ENCODE data around the gene PHACTR1. TPM values are rescaled to one million over a fixed set of nuclear protein-coding genes. Genes with fewer than 3 reads are reported as not detected.
"Not testable (repeated sequence)": the region's sequence is repeated elsewhere in the genome, so short reads cannot be mapped to it uniquely, and the experiment has no call there.

Gene PHACTR1
- total RNA-seq, 1 donor from 2014 or later = 8.5 TPM

- no peaks in the 10 kb centered on the region for H3K9me3 Mint-ChIP-seq (ENCODE audit: unreplicated experiment)
- H3K36me3 Mint-ChIP-seq (ENCODE audit: low read depth, unreplicated experiment) = no peaks in the 10 kb centered on the region
- Histone ChIP-seq H3K4me1 (ENCODE audit: insufficient read depth, low read length) (no peaks in the 10 kb centered on the region), H2AFZ (ENCODE audit: low read depth, low read length) (no peak overlapping the region), H3K27me3 (ENCODE audit: insufficient read depth, low read length) (no peaks in the 10 kb centered on the region), H4K20me1 (ENCODE audit: insufficient read depth, low read length) (no peaks in the 10 kb centered on the region), H3K9me3 (ENCODE audit: insufficient read depth, low read depth, low read length) (no peaks in the 10 kb centered on the region), H3K4me3 (ENCODE audit: insufficient read depth, low read depth, low read length) (no peak overlapping the region), H3K27ac (ENCODE audit: low read depth, low read length) (no peak overlapping the region), H3K36me3 (ENCODE audit: insufficient read depth, low read length) (no peaks in the 10 kb centered on the region), H3K4me2 (ENCODE audit: low read length) (no peak overlapping the region), H3K9ac (ENCODE audit: low read length) (no peak overlapping the region), H3K79me2 (ENCODE audit: insufficient read depth, low read length) (no peaks in the 10 kb centered on the region)
- DNase-seq (ENCODE audit: low read depth) (no peak), FAIRE-seq (no peak)
- H3K4me1 Mint-ChIP-seq (ENCODE audit: low read depth, unreplicated experiment) = no peaks in the 10 kb centered on the region
- no peak for TF ChIP-seq CTCF (IDR thresholded peaks at IDR 0.05; ENCODE audit: insufficient read depth, low read depth, low read length)
- no peak for TF ChIP-seq EZH2 (IDR thresholded peaks at IDR 0.05; ENCODE audit: insufficient read depth, low read length)
- H3K27ac Mint-ChIP-seq (ENCODE audit: unreplicated experiment) = no peak overlapping the region
- no peak overlapping the region for H3K4me3 Mint-ChIP-seq (ENCODE audit: unreplicated experiment)
- H3K27me3 Mint-ChIP-seq (ENCODE audit: low read depth, unreplicated experiment) = no peaks in the 10 kb centered on the region
Measured at GRCh38 chr6:13124131-13124530, 407.6 kb downstream of the PHACTR1 start.

GRCh38 chr6:13125841-13126240 lies 409.3 kb downstream of the PHACTR1 start:
- Mint-ChIP-seq H3K9me3 (ENCODE audit: unreplicated experiment) (no peaks in the 10 kb centered on the region), H3K27ac (ENCODE audit: unreplicated experiment) (no peak overlapping the region), H3K4me1 (ENCODE audit: low read depth, unreplicated experiment) (no peaks in the 10 kb centered on the region), H3K36me3 (ENCODE audit: low read depth, unreplicated experiment) (no peaks in the 10 kb centered on the region), H3K4me3 (ENCODE audit: unreplicated experiment) (no peak overlapping the region), H3K27me3 (ENCODE audit: low read depth, unreplicated experiment) (no peaks in the 10 kb centered on the region)
- DNase-seq (ENCODE audit: low read depth) (no peak), FAIRE-seq (no peak)
- Histone ChIP-seq H3K9ac (ENCODE audit: low read length) (no peak overlapping the region), H4K20me1 (ENCODE audit: insufficient read depth, low read length) (no peaks in the 10 kb centered on the region), H3K4me2 (ENCODE audit: low read length) (no peak overlapping the region), H3K36me3 (ENCODE audit: insufficient read depth, low read length) (no peaks in the 10 kb centered on the region), H3K27ac (ENCODE audit: low read depth, low read length) (no peak overlapping the region), H2AFZ (ENCODE audit: low read depth, low read length) (no peak overlapping the region), H3K79me2 (ENCODE audit: insufficient read depth, low read length) (no peaks in the 10 kb centered on the region), H3K9me3 (ENCODE audit: insufficient read depth, low read depth, low read length) (no peaks in the 10 kb centered on the region), H3K4me3 (ENCODE audit: insufficient read depth, low read depth, low read length) (no peak overlapping the region), H3K4me1 (ENCODE audit: insufficient read depth, low read length) (no peaks in the 10 kb centered on the region), H3K27me3 (ENCODE audit: insufficient read depth, low read length) (no peaks in the 10 kb centered on the region)
- no peak for TF ChIP-seq EZH2 (IDR thresholded peaks at IDR 0.05; ENCODE audit: insufficient read depth, low read length)
- no peak for TF ChIP-seq CTCF (IDR thresholded peaks at IDR 0.05; ENCODE audit: insufficient read depth, low read depth, low read length)

GRCh38 chr6:13131935-13132661 lies 415.5 kb downstream of the PHACTR1 start:
- FAIRE-seq (no peak), DNase-seq (ENCODE audit: low read depth) (no peak)
- no peaks in the 10 kb centered on the region for H3K27me3 ChIP-seq (ENCODE audit: insufficient read depth, low read length)
- H3K27ac Mint-ChIP-seq (ENCODE audit: unreplicated experiment) = no peak overlapping the region
- no peak overlapping the region for H3K4me2 ChIP-seq (ENCODE audit: low read length)
- H3K9me3 ChIP-seq (ENCODE audit: insufficient read depth, low read depth, low read length) = no peaks in the 10 kb centered on the region
- peaks cover 2% of the 10 kb centered on the region for H3K9me3 Mint-ChIP-seq (ENCODE audit: unreplicated experiment)
- H3K4me1 ChIP-seq (ENCODE audit: insufficient read depth, low read length) = no peaks in the 10 kb centered on the region
- no peak for TF ChIP-seq EZH2 (IDR thresholded peaks at IDR 0.05; ENCODE audit: insufficient read depth, low read length)
- no peak for TF ChIP-seq CTCF (IDR thresholded peaks at IDR 0.05; ENCODE audit: insufficient read depth, low read depth, low read length)
- no peak overlapping the region for H2AFZ ChIP-seq (ENCODE audit: low read depth, low read length)
- H3K4me3 Mint-ChIP-seq (ENCODE audit: unreplicated experiment) = no peak overlapping the region
- H3K4me3 ChIP-seq (ENCODE audit: insufficient read depth, low read depth, low read length) = no peak overlapping the region
- no peaks in the 10 kb centered on the region for H3K36me3 ChIP-seq (ENCODE audit: insufficient read depth, low read length)
- no peaks in the 10 kb centered on the region for H3K4me1 Mint-ChIP-seq (ENCODE audit: low read depth, unreplicated experiment)
- no peaks in the 10 kb centered on the region for H3K79me2 ChIP-seq (ENCODE audit: insufficient read depth, low read length)
- H3K9ac ChIP-seq (ENCODE audit: low read length) = no peak overlapping the region
- H3K27ac ChIP-seq (ENCODE audit: low read depth, low read length) = no peak overlapping the region
- H3K27me3 Mint-ChIP-seq (ENCODE audit: low read depth, unreplicated experiment) = no peaks in the 10 kb centered on the region
- H3K36me3 Mint-ChIP-seq (ENCODE audit: low read depth, unreplicated experiment) = no peaks in the 10 kb centered on the region
- no peaks in the 10 kb centered on the region for H4K20me1 ChIP-seq (ENCODE audit: insufficient read depth, low read length)

GRCh38 chr6:13133894-13134293 lies 417.3 kb downstream of the PHACTR1 start:
- not testable (repeated sequence) for H3K4me3 Mint-ChIP-seq (ENCODE audit: unreplicated experiment); H3K27ac Mint-ChIP-seq (ENCODE audit: unreplicated experiment); FAIRE-seq

More at GRCh38 chr6:13133894-13134293, 417.3 kb downstream of the PHACTR1 start:
- H3K4me1 Mint-ChIP-seq (ENCODE audit: low read depth, unreplicated experiment); H3K27me3 Mint-ChIP-seq (ENCODE audit: low read depth, unreplicated experiment); H3K4me1 ChIP-seq (ENCODE audit: insufficient read depth, low read length); H3K4me3 ChIP-seq (ENCODE audit: insufficient read depth, low read depth, low read length); H3K4me2 ChIP-seq (ENCODE audit: low read length); H3K9me3 ChIP-seq (ENCODE audit: insufficient read depth, low read depth, low read length); DNase-seq (ENCODE audit: low read depth); H3K9me3 Mint-ChIP-seq (ENCODE audit: unreplicated experiment); H3K36me3 Mint-ChIP-seq (ENCODE audit: low read depth, unreplicated experiment); H3K27me3 ChIP-seq (ENCODE audit: insufficient read depth, low read length); H2AFZ ChIP-seq (ENCODE audit: low read depth, low read length); H3K9ac ChIP-seq (ENCODE audit: low read length); H3K27ac ChIP-seq (ENCODE audit: low read depth, low read length); H3K36me3 ChIP-seq (ENCODE audit: insufficient read depth, low read length); H3K79me2 ChIP-seq (ENCODE audit: insufficient read depth, low read length); H4K20me1 ChIP-seq (ENCODE audit: insufficient read depth, low read length): not testable (repeated sequence)

Measured in astrocyte (in vitro differentiated cells and primary cell).